GM12891 (cell line): ENCODE results near the gene TCHP.
A peak's percentile ranks its signal among the peaks of the same experiment; 100 is the strongest.
"Not testable (repeated sequence)": the region's sequence is repeated elsewhere in the genome, so short reads cannot be mapped to it uniquely, and the experiment has no call there.

Source experiments
- DNase-seq: peaks from one replicate; pipeline ENCODE4 v3.0.0; 2011; ENCODE audit warnings: low spot score; ENCODE audit not compliant: insufficient read length
- FAIRE-seq: peaks from 2 replicates; lab custom pipeline; 2011; peaks lifted over from hg19 to GRCh38; lab: Jason Lieb, UNC
- PAX5 ChIP-seq: IDR thresholded peaks from 2 replicates; pipeline ENCODE4 v1.6.1; 2011; ENCODE audit warnings: low read length, moderate library complexity, mild to moderate bottlenecking; ENCODE audit not compliant: insufficient read depth, severe bottlenecking
- POLR2A ChIP-seq: IDR thresholded peaks from 2 replicates; pipeline ENCODE4 v1.6.1; 2011; ENCODE audit warnings: low read depth, low read length, control low read depth
- POLR2AphosphoS5 ChIP-seq: IDR thresholded peaks from 2 replicates; pipeline ENCODE4 v1.6.1; 2011; ENCODE audit warnings: low read depth, low read length, control low read depth
- POU2F2 ChIP-seq: IDR thresholded peaks from 2 replicates; pipeline ENCODE4 v1.6.1; 2011; ENCODE audit warnings: low read depth, mild to moderate bottlenecking, control low read depth, low read length, moderate library complexity
- SPI1 ChIP-seq: IDR thresholded peaks from 2 replicates; pipeline ENCODE4 v1.6.1; 2011; ENCODE audit warnings: low read depth, low read length, control low read depth
- TAF1 ChIP-seq: IDR thresholded peaks from 2 replicates; pipeline ENCODE4 v1.6.1; 2011; ENCODE audit warnings: low read depth, low read length, control low read depth

Gene TCHP

DNA sequence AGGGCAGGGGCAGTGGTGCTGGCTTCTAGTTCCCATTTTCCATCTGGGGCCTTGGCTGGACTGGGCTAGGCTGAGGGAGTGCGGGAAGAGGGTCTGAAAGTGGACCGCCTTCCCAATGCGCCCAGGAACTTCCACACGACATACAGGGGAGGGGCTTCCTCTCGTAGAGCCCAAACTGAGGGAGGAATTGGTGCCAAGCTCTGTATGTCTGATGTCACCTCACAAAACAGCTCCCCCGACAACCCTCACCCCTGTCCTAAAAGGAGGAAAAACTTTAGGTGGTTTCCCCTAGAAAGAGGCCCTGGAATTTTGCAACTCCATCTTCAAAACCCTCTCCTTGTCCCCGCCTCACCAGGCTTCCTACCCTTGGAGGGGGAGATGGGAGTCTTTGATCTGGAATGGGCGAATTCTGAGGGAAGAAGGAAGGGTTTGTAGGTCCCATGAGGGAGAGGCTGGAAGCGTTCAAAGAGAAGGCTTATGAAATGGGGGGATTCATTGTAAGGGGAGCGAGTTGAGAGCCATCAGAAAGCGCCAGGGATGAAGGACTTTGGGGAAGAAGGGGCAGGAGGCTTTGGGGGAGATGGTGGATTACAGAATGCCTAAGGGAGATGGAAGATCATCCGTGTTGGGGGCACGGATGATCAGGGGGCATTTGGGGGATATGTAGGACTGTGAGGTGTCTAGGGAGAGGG is 20.6 kb upstream of the TCHP start:
- TF ChIP-seq SPI1 = no peak
- no peak for TF ChIP-seq POU2F2
- no peak for TF ChIP-seq POLR2A
- no peak for TF ChIP-seq POLR2AphosphoS5
- no peak for TF ChIP-seq TAF1
- no peak for TF ChIP-seq PAX5
- FAIRE-seq (no peak), DNase-seq (no peak)

DNA sequence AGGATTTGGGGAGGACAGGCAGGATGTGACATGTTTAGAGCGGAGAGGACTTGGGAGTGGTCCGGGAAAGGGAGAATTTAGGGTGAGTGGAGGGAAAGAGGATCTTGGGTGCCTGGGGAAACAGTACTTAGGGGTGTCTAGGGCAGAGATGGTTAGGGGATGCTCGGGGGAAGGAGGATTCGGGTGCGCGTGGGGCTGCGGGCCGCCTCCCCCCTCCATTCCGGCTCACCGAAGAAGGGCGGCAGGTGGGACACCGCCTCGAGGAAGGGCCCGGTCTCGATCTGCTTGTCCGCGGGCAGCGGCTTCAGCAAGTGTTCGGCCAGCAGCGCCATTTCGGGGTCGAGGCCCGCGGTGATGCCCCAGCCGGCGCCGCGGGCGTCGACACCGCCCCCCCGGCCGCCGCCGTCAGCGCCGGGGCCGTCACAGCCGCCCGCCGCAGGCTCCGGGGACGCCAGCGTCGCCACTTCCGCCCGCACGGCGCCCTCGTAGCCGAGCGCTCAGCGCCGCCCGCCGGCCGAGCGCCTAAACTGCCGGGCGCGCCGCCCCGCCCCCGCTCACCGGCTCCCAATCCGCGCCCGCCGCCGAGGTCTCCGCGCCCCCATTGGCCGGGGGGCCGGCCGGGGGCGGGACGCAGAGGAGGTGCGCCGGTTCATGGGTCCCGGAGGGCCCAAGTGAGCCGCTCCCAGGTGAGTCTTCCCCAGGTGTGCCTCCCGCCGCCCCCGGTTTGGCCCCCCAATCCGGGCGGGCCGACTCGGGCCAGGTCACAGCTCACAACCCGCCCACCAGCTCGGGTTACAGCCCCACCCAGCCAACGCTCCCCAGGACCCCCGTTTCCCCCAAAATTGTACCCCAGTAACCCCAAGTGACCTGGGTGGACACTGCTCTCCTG is 19.8 kb upstream of the TCHP start, which contains the start of gene GLTP:
Gene GLTP (minus strand): TSS at position 499 of the 889 bp plus-strand sequence. CDS start 167 bp downstream, at position 332.
- DNase-seq (peak; percentile 97), FAIRE-seq (peak; percentile 84)
- no peak for TF ChIP-seq POLR2A
- peak; percentile 16 for TF ChIP-seq PAX5
- TF ChIP-seq POLR2AphosphoS5 = no peak
- TF ChIP-seq TAF1 = no peak
- TF ChIP-seq POU2F2 = no peak
- peak; percentile 50; the same call in 1 of the 2 replicates for TF ChIP-seq SPI1

DNA sequence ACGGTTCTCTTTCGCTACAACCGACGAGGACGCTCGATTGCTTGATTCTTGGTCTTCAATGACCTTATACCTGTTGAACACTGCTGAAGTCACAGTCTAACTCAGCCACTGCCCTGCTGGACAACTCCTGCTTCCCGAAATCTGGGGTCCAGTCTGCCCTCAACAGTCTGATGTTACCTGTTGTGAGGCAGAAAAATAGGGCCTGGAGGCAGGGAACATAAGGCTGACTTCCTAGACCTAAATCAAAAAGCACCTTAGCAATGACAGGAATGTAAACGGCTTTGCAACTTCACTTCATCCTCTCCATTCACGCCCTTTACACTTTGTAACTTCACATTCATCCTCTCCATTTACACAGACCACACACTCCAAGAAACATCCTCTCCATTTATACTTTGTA is 19.1 kb upstream of the TCHP start:
- DNase-seq (no peak), FAIRE-seq (peak; percentile 58)
- TF ChIP-seq POLR2A (no peak), POLR2AphosphoS5 (no peak), SPI1 (no peak), POU2F2 (no peak), PAX5 (no peak), TAF1 (no peak)

DNA sequence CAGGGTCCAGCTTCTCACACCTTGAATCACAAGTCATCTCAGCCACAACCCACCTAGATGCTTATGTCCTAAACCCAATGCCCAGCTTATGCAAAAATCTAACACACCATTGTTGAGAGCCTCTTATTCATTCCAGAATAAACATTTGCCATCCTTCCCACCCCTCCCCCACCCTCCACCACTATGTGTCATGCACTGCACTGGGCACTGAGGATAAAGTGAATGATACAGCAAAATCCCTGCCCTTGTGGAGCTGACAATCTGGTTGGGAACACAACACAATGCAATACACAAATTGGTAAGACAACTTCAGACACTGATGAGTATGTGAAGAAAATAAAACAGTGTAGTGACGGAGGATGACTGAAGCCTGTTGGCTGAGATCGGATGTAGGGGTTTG is 18.3 kb upstream of the TCHP start:
- TF ChIP-seq POU2F2 (no peak), PAX5 (no peak), POLR2AphosphoS5 (no peak), POLR2A (no peak), TAF1 (no peak), SPI1 (no peak)
- DNase-seq (no peak), FAIRE-seq (no peak)

DNA sequence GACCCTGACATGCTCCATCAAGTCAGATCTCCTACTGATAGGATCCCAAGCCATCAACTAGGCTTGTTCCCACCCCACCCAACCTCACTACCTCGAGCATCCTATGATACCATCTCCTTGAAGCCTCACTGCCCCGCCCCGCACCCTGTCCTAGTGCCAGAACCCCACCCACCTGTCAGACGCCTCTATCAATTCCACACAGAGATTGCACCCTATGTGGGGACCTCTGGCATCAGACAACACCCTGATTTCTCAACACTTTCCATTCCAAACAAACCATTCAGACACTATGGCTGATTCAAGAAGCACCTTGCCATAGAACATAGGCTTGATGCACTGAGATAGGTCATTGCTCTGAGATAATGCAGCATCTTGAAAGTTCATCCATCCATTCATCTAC is 16.6 kb upstream of the TCHP start:
- TF ChIP-seq POLR2AphosphoS5 (no peak), SPI1 (no peak), PAX5 (no peak), POLR2A (no peak), POU2F2 (no peak), TAF1 (no peak)
- DNase-seq (no peak), FAIRE-seq (no peak)

DNA sequence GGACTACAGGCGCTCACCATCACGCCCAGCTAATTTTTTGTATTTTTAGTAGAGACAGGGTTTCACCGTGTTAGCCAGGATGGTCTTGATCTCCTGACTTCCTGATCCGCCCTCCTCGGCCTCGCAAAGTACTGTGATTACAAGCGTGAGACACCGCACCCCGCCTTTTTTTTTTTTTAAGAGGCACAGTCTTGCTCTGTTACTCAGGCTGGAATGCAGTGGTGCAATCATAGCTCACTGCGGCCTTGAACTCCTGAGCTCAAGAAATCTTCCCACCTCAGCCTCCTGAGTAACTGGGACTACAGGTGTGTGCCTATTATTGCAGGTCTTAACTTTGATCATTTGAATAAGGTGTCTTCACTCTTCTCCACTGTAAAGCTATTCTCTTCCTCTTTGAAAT is 14.5 kb upstream of the TCHP start:
- DNase-seq (no peak), FAIRE-seq (no peak)
- TF ChIP-seq POLR2AphosphoS5 = no peak

DNA sequence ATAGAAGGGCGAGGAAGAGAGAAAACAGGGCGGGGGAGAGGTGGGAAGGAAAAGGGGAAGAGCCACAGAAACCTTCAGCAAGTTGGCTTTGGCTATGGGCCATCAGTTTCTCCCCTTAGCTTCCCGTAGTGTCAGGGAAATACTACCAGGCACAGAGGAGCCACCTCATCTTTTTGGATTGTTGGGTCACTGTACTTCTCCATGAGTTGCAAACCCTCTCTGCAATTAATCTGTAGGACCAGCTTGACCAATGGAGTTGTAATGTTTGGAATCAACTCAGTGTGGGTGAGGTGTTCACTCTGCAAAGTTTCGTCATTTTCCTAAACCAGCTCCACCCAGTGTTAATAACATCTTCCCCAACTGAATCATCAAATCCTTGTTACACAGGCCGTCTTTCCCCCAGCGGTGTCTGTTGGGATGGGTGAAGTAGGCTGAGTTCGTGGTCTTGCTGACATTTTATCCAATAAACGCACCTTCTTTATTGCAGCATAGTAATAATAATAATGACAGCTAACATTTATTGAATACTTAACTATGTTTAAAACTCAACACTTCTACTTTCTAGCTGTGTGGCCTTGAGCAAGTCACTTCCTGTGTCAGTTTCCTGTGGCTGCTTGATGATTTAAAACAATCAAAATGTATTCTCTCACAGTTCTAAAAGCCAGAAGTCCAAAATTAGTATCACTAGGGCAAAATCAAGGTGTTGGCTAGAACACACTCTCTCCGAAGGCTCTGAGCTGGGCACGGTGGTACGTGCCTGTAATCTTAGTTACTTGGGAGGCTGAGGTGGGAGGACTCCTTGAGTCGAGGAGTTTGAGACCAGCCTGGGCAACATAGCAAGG is 11.7 kb upstream of the TCHP start:
- FAIRE-seq = peak; percentile 48
- no peak for TF ChIP-seq TAF1
- TF ChIP-seq SPI1 = peak; percentile 25; the same call in 1 of the 2 replicates
- no peak for TF ChIP-seq PAX5
- no peak for TF ChIP-seq POLR2A
- no peak for TF ChIP-seq POU2F2
- no peak for DNase-seq

DNA sequence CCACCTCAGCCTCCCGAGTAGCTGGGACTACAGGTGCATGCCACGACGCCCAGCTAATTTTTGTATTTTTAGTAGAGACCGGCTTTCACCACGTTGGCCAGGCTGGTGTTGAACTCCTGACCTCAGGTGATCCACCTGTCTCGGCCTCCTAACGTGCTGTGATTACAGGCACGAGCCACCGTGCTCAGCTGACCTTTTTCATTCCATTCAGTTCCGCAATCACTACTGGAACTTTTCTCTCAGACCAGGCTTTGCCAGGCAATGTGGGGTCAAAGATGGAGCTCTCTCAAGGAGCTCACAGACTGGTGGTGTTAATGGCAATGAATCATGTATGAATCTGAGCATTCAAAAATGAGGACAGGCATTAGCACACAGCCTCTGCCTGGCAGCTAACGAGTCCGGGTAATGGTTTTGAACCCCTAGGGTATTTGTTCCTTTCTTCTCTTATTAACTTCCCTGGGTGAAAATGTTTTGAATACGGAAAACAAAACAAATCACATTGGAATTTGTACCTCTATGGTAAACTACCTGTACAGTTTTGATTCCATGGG is 9.4 kb upstream of the TCHP start:
- TF ChIP-seq POLR2A (no peak), SPI1 (no peak), TAF1 (no peak), PAX5 (no peak), POU2F2 (no peak)
- no peak for FAIRE-seq

DNA sequence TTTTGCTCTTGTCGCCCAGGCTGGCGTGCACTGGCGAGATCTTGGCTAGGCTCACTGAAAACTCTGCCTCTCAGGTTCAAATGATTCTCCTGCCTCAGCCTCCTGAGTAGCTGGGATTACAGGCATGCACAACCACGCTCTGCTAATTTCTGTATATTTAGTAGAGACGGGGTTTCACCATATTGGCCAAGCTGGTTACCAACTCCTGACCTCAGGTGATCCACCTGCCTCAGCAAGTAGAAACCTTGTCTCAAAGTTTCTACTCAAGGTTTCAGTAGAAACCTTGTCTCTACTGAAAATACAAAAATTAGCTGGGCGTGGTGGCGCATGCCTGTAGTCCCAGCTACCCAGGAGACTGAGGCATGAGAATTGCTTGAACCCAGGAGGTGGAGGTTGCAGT is 8.3 kb upstream of the TCHP start:
- DNase-seq, FAIRE-seq: not testable (repeated sequence)

More for the DNA sequence above, 9.4 kb upstream of the TCHP start:
- DNase-seq = no peak
